Upper lobe of left lung (tissue), 4 donors: ENCODE results near the gene ERMP1.

Experiments used
- POLR2A ChIP-seq, 4 donors: fragments of 450-650 bp; IDR thresholded peaks; one replicate each; pipeline ENCODE4 v1.5.1; 2016 to 2017; ENCODE audit warnings: antibody characterized with exemption in 4 of 4, mild to moderate bottlenecking in 2 of 4
- TF ChIP-seq, protein P1 (sequence below), 6 experiments: fragments of 450-650 bp in 4 of 6; fragments of 200-600 bp in 2 of 6; sonication (generic) in 2 of 6; IDR thresholded peaks; one replicate each; pipeline ENCODE4 v1.5.1; 2016 to 2019; ENCODE audit warnings: antibody characterized with exemption in 6 of 6

- no peak for TF ChIP-seq POLR2A (IDR thresholded peaks at IDR 0.05)
- TF ChIP-seq, protein P1, sequence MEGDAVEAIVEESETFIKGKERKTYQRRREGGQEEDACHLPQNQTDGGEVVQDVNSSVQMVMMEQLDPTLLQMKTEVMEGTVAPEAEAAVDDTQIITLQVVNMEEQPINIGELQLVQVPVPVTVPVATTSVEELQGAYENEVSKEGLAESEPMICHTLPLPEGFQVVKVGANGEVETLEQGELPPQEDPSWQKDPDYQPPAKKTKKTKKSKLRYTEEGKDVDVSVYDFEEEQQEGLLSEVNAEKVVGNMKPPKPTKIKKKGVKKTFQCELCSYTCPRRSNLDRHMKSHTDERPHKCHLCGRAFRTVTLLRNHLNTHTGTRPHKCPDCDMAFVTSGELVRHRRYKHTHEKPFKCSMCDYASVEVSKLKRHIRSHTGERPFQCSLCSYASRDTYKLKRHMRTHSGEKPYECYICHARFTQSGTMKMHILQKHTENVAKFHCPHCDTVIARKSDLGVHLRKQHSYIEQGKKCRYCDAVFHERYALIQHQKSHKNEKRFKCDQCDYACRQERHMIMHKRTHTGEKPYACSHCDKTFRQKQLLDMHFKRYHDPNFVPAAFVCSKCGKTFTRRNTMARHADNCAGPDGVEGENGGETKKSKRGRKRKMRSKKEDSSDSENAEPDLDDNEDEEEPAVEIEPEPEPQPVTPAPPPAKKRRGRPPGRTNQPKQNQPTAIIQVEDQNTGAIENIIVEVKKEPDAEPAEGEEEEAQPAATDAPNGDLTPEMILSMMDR (IDR thresholded peaks at IDR 0.05), result no peak
Observed at GRCh38 chr9:5818424-5819142, 14.3 kb downstream of the ERMP1 start.
